Gastroesophageal sphincter (tissue), 4 donors: ENCODE results near the gene AKAP13. TPM values are rescaled to one million over a fixed set of nuclear protein-coding genes. Genes with fewer than 3 reads are reported as not detected.

Source experiments
- ATAC-seq: fragments of 150-250 bp; one replicate; pipeline ENCODE4 v1.9.1; 2016; ENCODE audit warnings: mild to moderate bottlenecking, moderate library complexity
- H3K27ac ChIP-seq, 4 donors: fragments of 200-600 bp; sonication (generic) in 3 of 4; 1 replicate in 3 of 4; 2 replicates in 1 of 4; pipeline ENCODE4 v1.5.1; 2016 to 2019
- H3K27me3 ChIP-seq: fragments of 200-600 bp; sonication (generic); one replicate; pipeline ENCODE4 v1.5.1; 2019
- H3K36me3 ChIP-seq, 2 donors: fragments of 200-600 bp; sonication (generic); one replicate each; pipeline ENCODE4 v1.5.1; 2019; ENCODE audit warnings: control low read depth in 1 of 2
- H3K4me1 ChIP-seq, 3 donors: fragments of 200-600 bp; sonication (generic); 1 replicate in 2 of 3; 2 replicates in 1 of 3; pipeline ENCODE4 v1.5.1; 2016 to 2019; ENCODE audit warnings: control low read depth in 2 of 3
- H3K4me3 ChIP-seq, 2 donors: fragments of 200-600 bp; sonication (generic); one replicate each; pipeline ENCODE4 v1.5.1; 2019; ENCODE audit warnings: mild to moderate bottlenecking in 1 of 2, moderate library complexity in 1 of 2
- H3K9me3 ChIP-seq, 3 donors: fragments of 200-600 bp; sonication (generic); one replicate each; pipeline ENCODE4 v1.5.1; 2017 to 2019; ENCODE audit warnings: control low read depth in 2 of 3
- EP300 ChIP-seq: sonication (generic); formaldehyde crosslinking; IDR thresholded peaks from one replicate; pipeline ENCODE4 v1.6.1; 2017; ENCODE audit warnings: antibody characterized with exemption, mild to moderate bottlenecking
- POLR2A ChIP-seq, 2 donors: fragments of 450-650 bp; IDR thresholded peaks; one replicate each; pipeline ENCODE4 v1.6.1; 2017; ENCODE audit warnings: antibody characterized with exemption in 2 of 2, mild to moderate bottlenecking in 2 of 2, moderate library complexity in 1 of 2
- POLR2AphosphoS5 ChIP-seq: sonication (generic); formaldehyde crosslinking; IDR thresholded peaks from one replicate; pipeline ENCODE4 v1.6.1; 2017; ENCODE audit warnings: antibody characterized with exemption
- WGBS, 2 donors: methylation state at CpG; one replicate each; pipeline ENCODE4 v1.1.5; 2018; ENCODE audit warnings: low coverage in 1 of 2; 5-methylcytosine and 5-hydroxymethylcytosine counted together
- total RNA-seq, 4 donors: library from RNA; depleted of rRNA; stranded (reverse); fragments of >200 nt; gene quantifications; one replicate each; pipeline ENCODE4 v1.1.0, GENCODE V29; 2016
- TF ChIP-seq, protein P1 (sequence below), 4 experiments: fragments of 200-600 bp in 2 of 4; fragments of 450-650 bp in 2 of 4; sonication (generic) in 1 of 4; IDR thresholded peaks; one replicate each; pipeline ENCODE4 v1.5.1; 2017 to 2019; ENCODE audit warnings: antibody characterized with exemption in 4 of 4, mild to moderate bottlenecking in 2 of 4, moderate library complexity in 2 of 4

AKAP13 gene
- total RNA-seq, 4 donors from 2014 or later: 196 to 252 (median 215) TPM

DNA sequence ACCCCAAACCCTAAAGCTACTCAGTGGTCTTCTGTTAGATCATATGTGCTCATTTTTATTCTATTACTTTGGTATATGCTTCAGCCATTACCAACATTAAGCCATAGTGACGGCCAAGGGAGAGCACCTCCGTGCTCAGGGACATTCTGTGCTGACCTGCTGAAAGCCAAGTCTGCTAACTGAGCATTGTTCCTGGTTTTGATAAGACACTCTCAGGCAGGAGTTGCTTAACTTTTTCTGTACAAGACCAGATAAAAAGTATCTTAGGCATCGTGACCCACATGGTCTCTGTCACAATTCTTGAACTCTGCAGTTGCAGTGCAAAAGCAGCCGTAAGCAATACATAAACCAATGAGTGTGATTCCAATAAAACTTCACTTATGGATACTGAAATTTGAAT, 313.7 kb downstream of the AKAP13 start:
- Histone ChIP-seq H3K36me3 (peaks cover 5 to 65% of the 10 kb centered on the region in 2 donors), H3K4me3 (no peak overlapping the region), H3K27ac (no peak overlapping the region), H3K27me3 (no peaks in the 10 kb centered on the region), H3K9me3 (no peaks in the 10 kb centered on the region), H3K4me1 (peaks cover 15 to 48% (median 25%) of the 10 kb centered on the region in 3 donors)
- WGBS, 2 donors: 78% methylated on average over 4 of the region's 4 CpGs
- ATAC-seq: no peak
- no peak for TF ChIP-seq EP300
- TF ChIP-seq, protein P1, sequence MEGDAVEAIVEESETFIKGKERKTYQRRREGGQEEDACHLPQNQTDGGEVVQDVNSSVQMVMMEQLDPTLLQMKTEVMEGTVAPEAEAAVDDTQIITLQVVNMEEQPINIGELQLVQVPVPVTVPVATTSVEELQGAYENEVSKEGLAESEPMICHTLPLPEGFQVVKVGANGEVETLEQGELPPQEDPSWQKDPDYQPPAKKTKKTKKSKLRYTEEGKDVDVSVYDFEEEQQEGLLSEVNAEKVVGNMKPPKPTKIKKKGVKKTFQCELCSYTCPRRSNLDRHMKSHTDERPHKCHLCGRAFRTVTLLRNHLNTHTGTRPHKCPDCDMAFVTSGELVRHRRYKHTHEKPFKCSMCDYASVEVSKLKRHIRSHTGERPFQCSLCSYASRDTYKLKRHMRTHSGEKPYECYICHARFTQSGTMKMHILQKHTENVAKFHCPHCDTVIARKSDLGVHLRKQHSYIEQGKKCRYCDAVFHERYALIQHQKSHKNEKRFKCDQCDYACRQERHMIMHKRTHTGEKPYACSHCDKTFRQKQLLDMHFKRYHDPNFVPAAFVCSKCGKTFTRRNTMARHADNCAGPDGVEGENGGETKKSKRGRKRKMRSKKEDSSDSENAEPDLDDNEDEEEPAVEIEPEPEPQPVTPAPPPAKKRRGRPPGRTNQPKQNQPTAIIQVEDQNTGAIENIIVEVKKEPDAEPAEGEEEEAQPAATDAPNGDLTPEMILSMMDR (IDR thresholded peaks at IDR 0.05): no peak
- no peak for TF ChIP-seq POLR2AphosphoS5
- TF ChIP-seq POLR2A (IDR thresholded peaks at IDR 0.05): no peak

DNA sequence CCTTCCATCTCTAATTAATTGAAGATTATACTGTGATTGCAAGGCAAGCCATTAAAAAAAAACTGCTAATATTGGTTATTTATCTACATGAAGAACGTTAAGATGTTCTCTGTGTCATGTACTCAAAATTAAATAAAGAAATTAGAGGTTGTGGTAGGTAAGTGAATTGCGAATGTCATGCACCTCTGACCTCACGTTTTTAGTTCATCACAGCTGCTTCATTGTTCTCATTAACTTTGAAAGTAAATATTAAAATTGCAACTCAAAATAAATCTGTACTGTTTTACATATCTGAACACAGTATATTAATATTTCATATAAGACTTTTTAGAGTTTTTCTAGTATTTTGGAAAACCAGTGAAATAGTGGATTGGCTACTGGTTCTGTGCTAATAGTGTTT, 320.4 kb downstream of the AKAP13 start:
- 75 to 81% methylated on average over 3 of the region's 3 CpGs for WGBS, 2 donors
- TF ChIP-seq POLR2A (IDR thresholded peaks at IDR 0.05) (no peak), POLR2AphosphoS5 (no peak), EP300 (no peak)
- TF ChIP-seq, protein P1 (IDR thresholded peaks at IDR 0.05): no peak
- Histone ChIP-seq H3K9me3 (no peaks in the 10 kb centered on the region), H3K4me3 (no peak overlapping the region), H3K27me3 (no peaks in the 10 kb centered on the region), H3K36me3 (peaks cover 0 to 33% of the 10 kb centered on the region in 2 donors), H3K27ac (peak overlapping the region in 1 of 4 donors; percentile 81), H3K4me1 (peaks cover 21 to 53% (median 25%) of the 10 kb centered on the region in 3 donors)
- ATAC-seq: no peak

DNA sequence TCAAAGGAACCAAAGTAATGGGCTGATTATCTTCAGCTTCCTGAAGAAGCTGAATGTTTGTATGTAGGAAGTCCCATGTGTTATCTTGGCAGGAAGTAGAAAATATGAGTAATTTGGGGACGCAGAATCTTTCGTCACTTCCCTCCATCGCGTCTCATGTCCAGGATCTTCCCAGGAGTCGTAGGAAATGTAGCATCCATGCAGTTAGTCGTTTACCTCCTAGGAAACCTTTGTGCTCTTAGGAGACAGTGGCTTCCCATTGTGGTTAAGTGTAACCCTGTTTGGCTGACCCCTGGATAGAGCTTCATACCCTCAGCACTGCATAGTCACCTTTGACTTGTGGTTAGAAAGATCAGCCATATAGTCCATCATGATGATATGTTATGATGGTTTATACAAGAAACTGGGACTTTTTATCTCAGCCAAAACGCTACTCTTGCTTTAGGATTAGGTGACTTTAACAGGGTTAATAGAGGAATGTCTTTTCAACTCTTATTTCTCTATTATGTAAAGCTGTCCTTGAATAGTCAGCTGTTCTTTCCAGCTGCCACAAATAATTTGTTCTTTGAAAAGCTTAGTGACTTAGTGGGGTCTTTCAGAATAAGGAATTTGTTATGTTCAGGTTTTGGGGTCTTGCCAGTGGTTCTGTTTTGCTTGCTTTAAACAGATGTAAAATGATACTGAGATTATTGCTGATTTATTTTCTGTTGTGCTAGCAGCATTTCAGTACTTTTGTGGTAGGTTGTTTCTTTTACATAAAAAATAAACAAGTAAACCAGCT, 322.1 kb downstream of the AKAP13 start:
- no peaks in the 10 kb centered on the region for H3K9me3 ChIP-seq
- no peak overlapping the region for H3K4me3 ChIP-seq
- peaks cover 31 to 70% (median 37%) of the 10 kb centered on the region in 3 donors for H3K4me1 ChIP-seq
- H3K36me3 ChIP-seq: peaks cover 0 to 16% of the 10 kb centered on the region in 2 donors
- WGBS, 2 donors: 42% methylated on average over 7 of the region's 7 CpGs
- H3K27me3 ChIP-seq: no peaks in the 10 kb centered on the region
- ATAC-seq: no peak
- peak overlapping the region; percentile 56 to 81 (median 78) for H3K27ac ChIP-seq
- TF ChIP-seq, protein P1 (IDR thresholded peaks at IDR 0.05): no peak
- TF ChIP-seq POLR2AphosphoS5: peak; percentile 16

DNA sequence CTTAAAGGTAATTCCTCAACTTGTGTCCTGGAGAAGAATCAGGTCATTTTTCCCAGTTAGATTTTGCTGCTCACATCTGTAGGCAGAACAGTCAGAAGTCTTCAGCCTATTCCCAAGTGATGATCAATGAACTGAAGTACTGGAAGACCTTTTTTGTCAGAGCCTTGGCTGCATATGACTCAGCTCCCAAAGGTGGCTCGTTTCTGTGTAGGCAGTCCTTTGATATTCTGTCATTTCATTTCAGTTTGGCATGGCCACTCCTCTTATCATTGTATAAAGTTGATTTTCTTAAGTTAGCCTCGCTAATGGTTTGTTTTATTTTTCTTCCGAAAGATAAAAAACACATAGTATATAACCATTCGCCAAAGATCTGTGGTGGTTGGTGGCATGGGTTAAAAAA, 323.7 kb downstream of the AKAP13 start:
- Histone ChIP-seq H3K4me1 (peaks cover 33 to 81% (median 41%) of the 10 kb centered on the region in 3 donors), H3K36me3 (peaks cover 0 to 15% of the 10 kb centered on the region in 2 donors)

DNA sequence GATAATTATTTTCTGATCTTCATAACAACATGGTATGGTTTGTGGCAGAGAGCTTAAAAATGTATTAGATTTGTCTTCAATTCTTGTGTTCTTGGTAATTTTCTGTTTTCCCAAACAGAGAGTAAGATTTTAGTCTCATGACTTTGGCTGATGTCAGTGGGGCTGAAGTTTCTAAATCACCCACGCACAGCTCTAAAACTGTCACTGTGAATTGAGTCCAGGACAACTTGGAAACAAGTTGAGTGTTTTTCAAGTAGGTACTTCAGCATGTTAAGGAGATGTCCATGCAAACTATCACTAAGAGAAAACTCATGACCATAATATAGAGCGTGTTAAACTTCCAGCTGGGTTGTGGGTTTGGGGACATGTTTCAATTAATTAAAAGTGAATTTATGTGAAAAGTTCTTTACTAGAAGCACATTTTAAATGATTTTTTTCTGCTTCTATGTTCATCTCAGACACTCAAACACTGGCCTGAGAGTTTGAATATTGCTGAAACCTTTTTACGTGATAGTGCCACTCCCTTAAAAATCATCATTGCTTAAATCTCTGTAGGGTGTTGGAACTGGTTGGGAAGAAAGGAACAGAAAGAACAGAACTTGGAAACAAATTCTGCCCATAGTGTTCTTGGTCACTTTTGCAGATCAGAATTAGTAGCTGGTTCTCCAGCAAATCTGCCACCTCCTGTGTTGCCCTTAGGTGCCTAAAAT, 324.5 kb downstream of the AKAP13 start:
- Histone ChIP-seq H3K4me3 (no peak overlapping the region), H3K36me3 (peaks cover 0 to 23% of the 10 kb centered on the region in 2 donors), H3K27ac (peak overlapping the region; percentile 67 to 81 (median 74)), H3K9me3 (no peaks in the 10 kb centered on the region), H3K27me3 (no peaks in the 10 kb centered on the region), H3K4me1 (peaks cover 33 to 81% (median 41%) of the 10 kb centered on the region in 3 donors)
- 46 to 50% methylated on average over 2 to 3 of the region's 3 CpGs for WGBS, 2 donors
- peak; percentile 43 for ATAC-seq
- TF ChIP-seq, protein P1 (IDR thresholded peaks at IDR 0.05): no peak
- TF ChIP-seq POLR2A (IDR thresholded peaks at IDR 0.05) (no peak), POLR2AphosphoS5 (no peak), EP300 (no peak)

More for the DNA sequence above, 323.7 kb downstream of the AKAP13 start:
- no peaks in the 10 kb centered on the region for H3K27me3 ChIP-seq
- H3K4me3 ChIP-seq: no peak overlapping the region
- WGBS, 2 donors: 60 to 76% methylated on average over 3 to 4 of the region's 4 CpGs
- no peak for ATAC-seq
- H3K27ac ChIP-seq: peak overlapping the region; percentile 67 to 81 (median 74)
- TF ChIP-seq POLR2AphosphoS5: no peak
- TF ChIP-seq POLR2A (IDR thresholded peaks at IDR 0.05): no peak
- no peaks in the 10 kb centered on the region for H3K9me3 ChIP-seq
